NCI-H2171 treated with DMSO at 0.1 percent for 48 hours (cell line): ENCODE data around the gene SLIT3.

Source experiments
- DNase-seq: peaks from one replicate; lab custom pipeline; 2025; lab: John Stamatoyannopoulos, UW

Gene SLIT3

GRCh38 chr5:168699002-168699401, 601.9 kb downstream of the SLIT3 start:
- DNase-seq = no peak

- no peak for DNase-seq
Measured at GRCh38 chr5:168697034-168697720, 603.8 kb downstream of the SLIT3 start.

GRCh38 chr5:168696611-168697010, 604.3 kb downstream of the SLIT3 start:
- DNase-seq = no peak

GRCh38 chr5:168695301-168695835, 605.6 kb downstream of the SLIT3 start:
- no peak for DNase-seq

- no peak for DNase-seq
Measured at GRCh38 chr5:168694289-168694688, 606.6 kb downstream of the SLIT3 start.

- no peak for DNase-seq
Measured at GRCh38 chr5:168693883-168694282, 607.1 kb downstream of the SLIT3 start.

GRCh38 chr5:168693297-168693696, 607.6 kb downstream of the SLIT3 start:
- DNase-seq = no peak

- DNase-seq = no peak
Measured at GRCh38 chr5:168691891-168692290, 609.0 kb downstream of the SLIT3 start.

- no peak for DNase-seq
Measured at GRCh38 chr5:168689260-168689659, 611.7 kb downstream of the SLIT3 start.

- DNase-seq = no peak
Measured at GRCh38 chr5:168686837-168687236, 614.1 kb downstream of the SLIT3 start.

GRCh38 chr5:168685566-168685965, 615.4 kb downstream of the SLIT3 start:
- no peak for DNase-seq

GRCh38 chr5:168683927-168684295, 617.0 kb downstream of the SLIT3 start:
- DNase-seq = no peak

- no peak for DNase-seq
Measured at GRCh38 chr5:168683247-168683926, 617.6 kb downstream of the SLIT3 start.

GRCh38 chr5:168681556-168682183, 619.3 kb downstream of the SLIT3 start:
- DNase-seq = no peak

GRCh38 chr5:168680395-168680794, 620.5 kb downstream of the SLIT3 start:
- no peak for DNase-seq

GRCh38 chr5:168679515-168679920, 621.4 kb downstream of the SLIT3 start:
- peak; percentile 54 for DNase-seq

GRCh38 chr5:168676501-168676900, 624.4 kb downstream of the SLIT3 start:
- peak; percentile 2 for DNase-seq

GRCh38 chr5:168675883-168676408, 625.0 kb downstream of the SLIT3 start:
- no peak for DNase-seq

- DNase-seq = no peak
Measured at GRCh38 chr5:168674893-168675482, 626.0 kb downstream of the SLIT3 start.

GRCh38 chr5:168672888-168673287, 628.1 kb downstream of the SLIT3 start:
- DNase-seq = no peak

GRCh38 chr5:168672016-168672415, 628.9 kb downstream of the SLIT3 start:
- DNase-seq = no peak

- no peak for DNase-seq
Measured at GRCh38 chr5:168670881-168671575, 629.9 kb downstream of the SLIT3 start.
